H1 (cell line): ENCODE results near the gene TTC28.

ENCODE experiments used
- CTCF ChIP-seq, 3 experiments: IDR thresholded peaks; 1 replicate in 2 of 3; 2 replicates in 1 of 3; pipeline versions ENCODE4 v1.5.1 to v1.6.1; 2011; ENCODE audit warnings: low read length in 3 of 3, mild to moderate bottlenecking in 3 of 3, inconsistent platforms in 2 of 3, low read depth in 1 of 3, moderate library complexity in 1 of 3; ENCODE audit not compliant: insufficient read depth in 1 of 3; ENCODE audit errors: control extremely low read depth in 1 of 3
- GTF2F1 ChIP-seq: IDR thresholded peaks from 2 replicates; pipeline ENCODE4 v1.6.1; 2012; ENCODE audit warnings: low read depth, low read length, improper control_type of control experiment, borderline replicate concordance
- HDAC2 ChIP-seq, 2 experiments: fragments of 300-600 bp in 1 of 2; sonication (generic) in 1 of 2; IDR thresholded peaks; 2 replicates each; pipeline ENCODE4 v1.6.1; 2011 to 2012; ENCODE audit warnings: low read depth in 2 of 2, low read length in 2 of 2, mild to moderate bottlenecking in 2 of 2, moderate library complexity in 2 of 2, borderline replicate concordance in 1 of 2, inconsistent platforms in 1 of 2
- KDM5A ChIP-seq: fragments of 200-600 bp; IDR thresholded peaks from 2 replicates; pipeline ENCODE4 v1.7.1; 2012; ENCODE audit warnings: mild to moderate bottlenecking, low read length, inconsistent platforms, mixed read lengths
- POLR2A ChIP-seq, 2 experiments: IDR thresholded peaks; 1 replicate in 1 of 2; 2 replicates in 1 of 2; pipeline ENCODE4 v1.6.1; 2011; ENCODE audit warnings: low read depth in 2 of 2, low read length in 2 of 2, mild to moderate bottlenecking in 2 of 2; ENCODE audit errors: control extremely low read depth in 1 of 2
- RAD21 ChIP-seq, 2 experiments: IDR thresholded peaks in 1 of 2; conservative IDR thresholded peaks in 1 of 2; 2 replicates each; pipeline ENCODE4 v1.6.1; 2011; ENCODE audit warnings: low read depth in 2 of 2, low read length in 2 of 2, improper control_type of control experiment in 1 of 2, inconsistent platforms in 1 of 2, mild to moderate bottlenecking in 1 of 2, moderate library complexity in 1 of 2
- RBBP5 ChIP-seq: IDR thresholded peaks from 2 replicates; pipeline ENCODE4 v1.7.1; 2012; ENCODE audit warnings: low read depth, mild to moderate bottlenecking, inconsistent platforms, low read length, moderate library complexity, borderline replicate concordance
- SIN3A ChIP-seq, 2 experiments: IDR thresholded peaks in 1 of 2; conservative IDR thresholded peaks in 1 of 2; 2 replicates each; pipeline ENCODE4 v1.6.1; 2011 to 2012; ENCODE audit warnings: low read length in 2 of 2, improper control_type of control experiment in 1 of 2, low read depth in 1 of 2, mild to moderate bottlenecking in 1 of 2
- SP2 ChIP-seq: IDR thresholded peaks from 2 replicates; pipeline ENCODE4 v1.6.1; 2012; ENCODE audit warnings: mild to moderate bottlenecking, low read length, inconsistent platforms
- TBP ChIP-seq: IDR thresholded peaks from 2 replicates; pipeline ENCODE4 v1.6.1; 2011; ENCODE audit warnings: low read depth, low read length, improper control_type of control experiment

- TF ChIP-seq SP2 (no peak), TBP (no peak), CTCF (IDR thresholded peaks at IDR 0.05; ENCODE audit: control extremely low read depth in 1 of 3, insufficient read depth in 1 of 3, low read depth in 1 of 3, low read length in 3 of 3) (no peak), KDM5A (no peak), POLR2A (IDR thresholded peaks at IDR 0.05; ENCODE audit: control extremely low read depth in 1 of 2, low read depth in 2 of 2, low read length in 2 of 2) (no peak), HDAC2 (IDR thresholded peaks at IDR 0.05; ENCODE audit: borderline replicate concordance in 1 of 2, low read depth in 2 of 2, low read length in 2 of 2) (no peak), SIN3A (conservative IDR thresholded peaks at IDR 0.05 in 1 of 2, IDR thresholded peaks at IDR 0.05 in 1 of 2; ENCODE audit: low read depth in 1 of 2, low read length in 2 of 2) (no peak), RBBP5 (no peak), RAD21 (IDR thresholded peaks at IDR 0.05 in 1 of 2, conservative IDR thresholded peaks at IDR 0.05 in 1 of 2; ENCODE audit: low read depth in 2 of 2, low read length in 2 of 2) (no peak), GTF2F1 (no peak)
Measured at GRCh38 chr22:28120691-28121592, 558.7 kb downstream of the TTC28 start.
